Transverse colon (tissue), 4 donors: ENCODE results near the gene ZNF595. TPM values are rescaled to one million over a fixed set of nuclear protein-coding genes. Genes with fewer than 3 reads are reported as not detected.
"Not testable (repeated sequence)": the region's sequence is repeated elsewhere in the genome, so short reads cannot be mapped to it uniquely, and the experiment has no call there.

ENCODE experiments used
- DNase-seq: peaks from one replicate; pipeline ENCODE4 v3.0.0-alpha.2; 2019
- H3K27ac ChIP-seq, 4 donors: fragments of 200-600 bp; sonication (generic); 2 replicates each; pipeline ENCODE4 v1.5.1; 2016 to 2018; ENCODE audit warnings: inconsistent platforms in 4 of 4
- H3K27me3 ChIP-seq: fragments of 200-600 bp; sonication (generic); 2 replicates; pipeline ENCODE4 v1.5.1; 2017; ENCODE audit warnings: inconsistent platforms
- H3K36me3 ChIP-seq, 4 donors: fragments of 200-600 bp; sonication (generic); 2 replicates each; pipeline ENCODE4 v1.5.1; 2017 to 2019; ENCODE audit warnings: inconsistent platforms in 4 of 4
- H3K4me1 ChIP-seq, 4 donors: fragments of 200-600 bp; sonication (generic); 2 replicates each; pipeline ENCODE4 v1.5.1; 2017 to 2020; ENCODE audit warnings: inconsistent platforms in 4 of 4
- H3K4me3 ChIP-seq, 4 donors: fragments of 200-600 bp; sonication (generic); 1 replicate in 1 of 4; 2 replicates in 3 of 4; pipeline versions ENCODE4 v1.5.1 to v1.6.1; 2017 to 2019; ENCODE audit warnings: inconsistent platforms in 4 of 4
- H3K9me3 ChIP-seq, 2 donors: fragments of 200-600 bp; sonication (generic); 2 replicates each; pipeline ENCODE4 v1.5.1; 2017 to 2019; ENCODE audit warnings: inconsistent platforms in 2 of 2
- POLR2AphosphoS5 ChIP-seq, 3 donors: sonication (generic); formaldehyde crosslinking; IDR thresholded peaks; one replicate each; pipeline ENCODE4 v1.6.1; 2016; ENCODE audit warnings: antibody characterized with exemption in 3 of 3
- WGBS, 2 donors: methylation state at CpG; one replicate each; pipeline ENCODE4 v1.1.5; 2018; ENCODE audit warnings: low coverage in 1 of 2; 5-methylcytosine and 5-hydroxymethylcytosine counted together
- in situ Hi-C, 4 donors: fragments of 200-750 bp; cut with MboI; loops; one replicate each; pipeline versions ENCODE4 v1.15.0 to v1.15.1; 2017; ENCODE audit warnings: low sequenced_read_pairs in 3 of 4, low pct_ligation_motif_present in 1 of 4, low pct_unique_long_range_greater_than_20kb in 1 of 4
- intact Hi-C: fragments of 100-400 bp; cut with DNase I; formaldehyde crosslinking; loops from one replicate; pipeline ENCODE4 v1.15.1; 2023; ENCODE audit warnings: low total_unique reads
- total RNA-seq, 4 donors: library from RNA; depleted of rRNA; stranded (reverse); fragments of >200 nt; gene quantifications; one replicate each; pipeline ENCODE4 v1.1.0, GENCODE V29; 2016
- TF ChIP-seq, protein P1 (sequence below), 5 experiments: fragments of 200-600 bp in 3 of 5; fragments of 450-650 bp in 2 of 5; sonication (generic) in 3 of 5; IDR thresholded peaks; 1 replicate in 2 of 5; 2 replicates in 3 of 5; pipeline ENCODE4 v1.5.1; 2016 to 2017; ENCODE audit warnings: antibody characterized with exemption in 5 of 5, inconsistent platforms in 3 of 5, mild to moderate bottlenecking in 2 of 5, moderate library complexity in 1 of 5

ZNF595 gene
- total RNA-seq = 10 to 100 TPM in 3 of 4 donors, 1 to 10 TPM in 1; 7.2 to 23.3 (median 12.6) TPM

DNA sequence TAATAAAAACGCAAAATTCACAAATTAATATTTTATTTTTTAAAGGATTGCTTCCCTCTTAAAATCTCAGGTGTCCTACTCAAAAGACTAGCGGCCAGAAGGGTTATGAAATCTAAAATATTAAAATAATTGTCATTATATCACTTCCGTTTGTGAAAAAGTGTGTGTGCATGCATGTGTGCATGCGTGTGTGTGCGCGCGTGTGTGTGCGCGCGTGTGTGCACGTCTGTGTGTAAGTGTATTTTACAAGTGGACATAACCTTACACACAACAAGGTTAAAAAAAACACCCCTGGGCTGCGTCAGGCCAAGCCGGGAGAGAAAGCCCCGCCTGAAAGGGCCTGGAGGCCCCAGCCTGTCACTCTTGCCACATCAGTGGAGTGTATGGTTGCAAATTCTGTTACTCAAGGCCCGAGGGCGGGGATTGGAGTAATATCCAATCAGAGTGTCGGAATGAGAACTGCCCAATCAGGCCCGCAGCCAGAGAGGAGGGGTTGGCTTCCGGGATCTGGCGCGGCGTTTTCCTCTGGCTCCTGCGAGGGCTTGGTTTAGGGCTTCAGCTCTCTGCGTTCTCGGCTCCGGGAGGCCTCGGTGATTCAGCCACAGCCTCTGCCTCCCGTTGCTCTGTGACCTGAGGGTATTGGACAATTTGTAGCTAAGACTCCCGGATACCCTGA lies at the start of gene ZNF595:
Gene ZNF595, plus strand, starts transcription at position 518 of the 676 bp plus-strand sequence. CDS start 168 bp downstream, outside the sequence.
- H3K36me3 ChIP-seq, H3K4me1 ChIP-seq, intact Hi-C loops, in situ Hi-C loops, H3K27me3 ChIP-seq, H3K9me3 ChIP-seq: not testable (repeated sequence)
- WGBS, 2 donors = 13 to 49% methylated on average over 2 to 24 of the region's 29 CpGs
- TF ChIP-seq POLR2AphosphoS5 (IDR thresholded peaks at IDR 0.05) = peak in 1 of 3 donors; percentile 16
- peak within 1 kb of the TSS in 3 of 4 donors; percentile 66 to 80 (median 68) for H3K27ac ChIP-seq
- DNase-seq = peak; percentile 50
- peak within 1 kb of the TSS in 3 of 4 donors; percentile 24 to 30 (median 29) for H3K4me3 ChIP-seq

DNA sequence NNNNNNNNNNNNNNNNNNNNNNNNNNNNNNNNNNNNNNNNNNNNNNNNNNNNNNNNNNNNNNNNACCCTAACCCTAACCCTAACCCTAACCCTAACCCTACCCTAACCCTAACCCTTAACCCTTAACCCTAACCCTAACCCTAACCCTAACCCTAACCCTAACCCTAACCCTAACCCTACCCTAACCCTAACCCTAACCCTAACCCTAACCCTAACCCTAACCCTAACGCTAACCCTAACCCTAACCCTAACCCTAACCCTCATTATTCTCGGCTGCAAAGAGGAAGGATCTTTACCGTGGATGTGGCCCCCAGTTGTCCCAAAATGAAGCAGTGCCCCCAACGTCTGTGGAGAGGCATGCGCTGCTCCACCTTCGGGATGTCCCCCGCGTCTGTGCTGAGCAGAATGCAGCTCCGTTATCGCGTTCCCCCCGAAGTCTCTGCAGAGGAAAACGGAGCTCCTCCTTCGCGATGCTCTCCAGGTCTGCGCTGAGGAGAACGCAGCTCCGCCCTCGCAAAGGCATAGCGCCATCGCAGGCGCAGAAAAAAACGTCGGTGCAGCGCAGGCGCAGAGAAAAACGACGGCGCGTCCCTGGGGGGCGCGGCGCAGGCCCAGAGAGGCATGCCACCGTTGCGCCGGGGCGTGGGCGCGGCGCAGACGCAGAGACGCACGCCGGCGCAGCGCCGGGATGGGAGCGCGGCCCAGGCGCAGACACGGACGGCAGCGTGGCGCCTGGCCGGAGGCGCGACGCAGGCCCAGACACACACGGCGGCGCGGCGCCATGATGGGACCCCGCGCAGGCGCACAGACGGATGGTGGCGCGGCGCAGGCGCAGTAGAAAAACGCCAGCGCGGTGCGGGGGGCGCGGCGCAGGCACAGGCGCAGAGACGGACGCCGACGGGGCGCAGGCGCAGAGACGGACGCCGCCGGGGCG lies 42.9 kb upstream of the ZNF595 start:
- H3K4me3 ChIP-seq, intact Hi-C loops, DNase-seq, H3K4me1 ChIP-seq, H3K27me3 ChIP-seq, in situ Hi-C loops, H3K36me3 ChIP-seq, H3K9me3 ChIP-seq, H3K27ac ChIP-seq: not testable (repeated sequence)
- WGBS, 2 donors = 92% methylated on average over 66 of the region's 90 CpGs; no CpG with 5 or more reads in 1 of the 2 donors

DNA sequence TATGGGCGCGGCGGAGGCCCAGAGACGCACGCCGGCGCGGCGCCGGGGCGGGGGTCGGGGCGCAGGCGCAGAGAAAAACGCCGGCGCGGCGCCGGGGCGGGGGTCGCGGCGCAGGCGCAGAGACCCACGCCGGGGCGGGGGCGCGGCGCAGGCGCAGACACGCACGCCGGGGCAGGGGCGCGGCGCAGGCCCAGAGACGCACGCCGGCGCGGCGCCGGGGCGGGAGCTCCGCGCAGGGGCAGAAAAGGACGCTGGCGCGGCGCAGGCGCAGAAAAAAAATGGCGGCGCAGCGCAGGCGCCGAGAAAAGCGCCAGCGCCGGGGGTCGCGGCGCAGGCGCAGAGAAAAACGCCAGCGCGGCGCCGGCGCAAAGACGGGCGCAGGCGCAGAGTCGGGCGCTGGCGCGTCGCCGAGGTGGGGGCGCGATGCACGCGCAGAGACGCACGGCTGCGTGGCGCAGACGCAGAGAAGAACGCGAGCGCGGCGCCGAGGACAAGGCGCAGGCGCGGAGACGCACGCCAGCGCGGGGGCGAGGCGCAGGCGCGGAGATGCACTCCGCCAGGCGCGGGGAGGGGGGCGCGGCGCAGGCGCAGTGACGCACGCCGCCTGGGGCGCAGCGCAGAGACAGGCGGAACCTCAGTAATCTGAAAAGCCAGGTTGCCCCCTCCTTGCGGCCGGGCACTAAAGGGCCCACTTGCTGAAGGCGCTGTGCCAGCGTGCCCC lies 41.9 kb upstream of the ZNF595 start:
- H3K4me3 ChIP-seq, in situ Hi-C loops: not testable (repeated sequence)

DNA sequence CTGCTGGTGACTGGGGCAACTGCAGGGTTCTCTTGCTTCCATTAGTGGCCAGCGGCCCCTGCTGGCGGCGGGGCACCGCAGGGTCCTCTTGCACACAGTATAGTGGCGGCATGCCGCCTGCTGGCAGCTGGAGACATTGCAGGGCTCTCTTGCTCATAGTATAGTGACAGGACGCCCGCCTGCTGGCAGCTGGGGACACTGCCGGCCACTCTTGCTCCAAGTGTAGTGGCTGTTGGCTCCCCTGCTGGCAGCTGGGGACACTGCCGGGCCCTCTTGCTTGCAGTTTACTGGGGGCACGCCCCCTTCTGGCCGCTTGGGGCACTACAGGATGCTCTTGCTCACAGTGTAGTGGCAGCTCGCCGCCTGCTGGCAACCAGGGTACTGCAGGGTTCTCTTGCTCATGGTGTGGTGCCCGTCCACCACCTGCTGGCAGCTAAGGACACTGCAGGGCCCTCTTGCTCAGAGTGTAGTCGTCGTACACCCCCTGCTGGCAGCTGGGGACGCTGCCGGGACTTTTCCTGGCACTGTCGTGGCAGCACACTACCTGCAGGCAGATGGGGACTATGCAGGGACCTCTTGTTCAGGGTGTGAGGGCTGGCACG lies 41.2 kb upstream of the ZNF595 start:
- H3K9me3 ChIP-seq, intact Hi-C loops, DNase-seq, H3K4me3 ChIP-seq, H3K36me3 ChIP-seq, in situ Hi-C loops, H3K27ac ChIP-seq, H3K27me3 ChIP-seq, H3K4me1 ChIP-seq: not testable (repeated sequence)
- 79% methylated on average over 4 of the region's 21 CpGs; no CpG with 5 or more reads in 1 of the 2 donors for WGBS, 2 donors
- TF ChIP-seq, protein P1, sequence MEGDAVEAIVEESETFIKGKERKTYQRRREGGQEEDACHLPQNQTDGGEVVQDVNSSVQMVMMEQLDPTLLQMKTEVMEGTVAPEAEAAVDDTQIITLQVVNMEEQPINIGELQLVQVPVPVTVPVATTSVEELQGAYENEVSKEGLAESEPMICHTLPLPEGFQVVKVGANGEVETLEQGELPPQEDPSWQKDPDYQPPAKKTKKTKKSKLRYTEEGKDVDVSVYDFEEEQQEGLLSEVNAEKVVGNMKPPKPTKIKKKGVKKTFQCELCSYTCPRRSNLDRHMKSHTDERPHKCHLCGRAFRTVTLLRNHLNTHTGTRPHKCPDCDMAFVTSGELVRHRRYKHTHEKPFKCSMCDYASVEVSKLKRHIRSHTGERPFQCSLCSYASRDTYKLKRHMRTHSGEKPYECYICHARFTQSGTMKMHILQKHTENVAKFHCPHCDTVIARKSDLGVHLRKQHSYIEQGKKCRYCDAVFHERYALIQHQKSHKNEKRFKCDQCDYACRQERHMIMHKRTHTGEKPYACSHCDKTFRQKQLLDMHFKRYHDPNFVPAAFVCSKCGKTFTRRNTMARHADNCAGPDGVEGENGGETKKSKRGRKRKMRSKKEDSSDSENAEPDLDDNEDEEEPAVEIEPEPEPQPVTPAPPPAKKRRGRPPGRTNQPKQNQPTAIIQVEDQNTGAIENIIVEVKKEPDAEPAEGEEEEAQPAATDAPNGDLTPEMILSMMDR (IDR thresholded peaks at IDR 0.05) = peak in 1 of 5 experiments; percentile 2

More for the DNA sequence above, 41.9 kb upstream of the ZNF595 start:
- 89% methylated on average over 52 of the region's 123 CpGs; no CpG with 5 or more reads in 1 of the 2 donors for WGBS, 2 donors
- H3K4me1 ChIP-seq, H3K36me3 ChIP-seq, H3K9me3 ChIP-seq, intact Hi-C loops, DNase-seq, H3K27me3 ChIP-seq, H3K27ac ChIP-seq: not testable (repeated sequence)

DNA sequence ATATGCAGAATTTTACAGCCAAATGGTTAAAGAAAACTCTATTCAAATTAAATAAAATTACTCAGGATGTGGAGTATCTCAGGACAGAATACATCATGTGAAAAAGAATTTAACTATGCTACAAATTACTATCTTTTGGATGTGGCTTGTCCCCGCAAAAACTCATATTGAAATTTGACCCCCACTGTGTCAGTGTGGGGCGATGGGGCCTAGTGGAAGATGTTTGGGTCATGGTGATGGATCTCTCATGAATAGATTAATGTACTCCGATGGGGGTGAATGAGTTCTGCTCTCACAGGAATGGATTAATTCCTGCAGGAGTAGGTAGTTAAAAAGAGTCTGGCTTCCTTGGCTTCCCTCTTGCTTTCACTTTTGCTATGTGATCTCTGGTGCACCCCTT lies 35.0 kb upstream of the ZNF595 start:
- DNase-seq, H3K9me3 ChIP-seq, H3K27me3 ChIP-seq, H3K36me3 ChIP-seq, in situ Hi-C loops, H3K27ac ChIP-seq, H3K4me1 ChIP-seq, H3K4me3 ChIP-seq, intact Hi-C loops: not testable (repeated sequence)
- 52 to 58% methylated on average over 3 of the region's 3 CpGs for WGBS, 2 donors

DNA sequence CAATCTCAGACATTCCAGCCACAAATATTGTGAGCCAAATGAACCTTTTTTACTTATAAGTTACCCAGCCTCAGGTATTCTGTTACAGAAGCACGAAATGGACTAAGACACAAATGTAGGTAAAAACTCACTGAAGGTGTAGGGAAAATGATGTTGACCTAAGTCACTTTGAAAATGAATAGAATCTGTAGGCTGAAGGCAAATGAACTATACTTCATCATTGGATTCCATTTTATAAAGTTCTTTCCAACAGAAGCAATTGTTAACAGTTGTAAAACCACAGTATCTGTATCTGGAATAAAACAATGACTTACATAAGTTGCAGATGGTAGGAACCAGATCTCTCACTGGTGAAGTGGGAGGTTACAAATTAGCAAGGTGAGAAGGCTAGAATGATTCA lies 34.5 kb upstream of the ZNF595 start:
- H3K27me3 ChIP-seq, H3K36me3 ChIP-seq, intact Hi-C loops, DNase-seq, H3K4me1 ChIP-seq, in situ Hi-C loops, H3K9me3 ChIP-seq, H3K27ac ChIP-seq, H3K4me3 ChIP-seq: not testable (repeated sequence)
- 24 to 52% methylated on average over 1 of the region's 1 CpG for WGBS, 2 donors

DNA sequence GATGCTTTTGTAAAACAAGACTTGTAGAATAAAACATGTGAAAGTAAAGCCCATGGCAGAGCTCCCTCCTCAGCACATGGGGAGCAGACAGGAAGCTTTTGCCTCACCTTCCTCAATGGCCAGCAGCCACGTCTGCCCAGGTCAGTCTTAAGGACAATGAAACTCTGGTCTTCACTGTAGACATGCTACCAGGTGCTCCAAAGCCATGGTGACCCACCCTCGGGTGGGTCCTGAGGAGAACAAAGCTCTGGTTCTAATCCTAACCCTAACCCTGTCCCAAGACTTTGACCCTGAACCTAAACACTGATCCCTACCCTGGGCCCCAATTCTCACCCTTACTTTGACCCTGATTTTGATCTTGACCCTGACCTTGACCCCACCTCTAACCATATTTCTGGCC lies 30.2 kb upstream of the ZNF595 start:
- WGBS, 2 donors = 30 to 31% methylated on average over 2 of the region's 2 CpGs
- in situ Hi-C loops, H3K4me3 ChIP-seq, H3K4me1 ChIP-seq, H3K9me3 ChIP-seq, DNase-seq, H3K36me3 ChIP-seq, H3K27me3 ChIP-seq, intact Hi-C loops, H3K27ac ChIP-seq: not testable (repeated sequence)

DNA sequence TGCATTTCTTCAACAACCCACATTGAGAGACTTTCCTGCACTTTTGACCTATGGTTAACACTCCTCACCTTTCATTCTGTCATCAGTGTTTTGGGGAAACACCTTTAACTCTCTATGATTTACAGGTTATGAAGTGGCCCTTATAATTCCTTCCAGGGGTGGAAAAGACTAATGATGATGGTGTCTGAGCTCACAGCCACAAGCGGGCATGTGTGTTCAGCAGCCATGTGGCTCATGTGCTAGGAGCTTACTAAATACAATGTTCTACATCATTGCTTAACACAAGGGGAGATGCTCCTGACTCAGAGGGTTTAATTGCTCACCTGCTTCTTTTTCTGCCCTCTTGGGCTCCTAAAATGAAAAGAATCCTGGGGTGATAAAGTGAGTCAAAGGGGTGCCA lies 28.8 kb upstream of the ZNF595 start:
- DNase-seq, in situ Hi-C loops, H3K27ac ChIP-seq, H3K4me1 ChIP-seq, intact Hi-C loops, H3K27me3 ChIP-seq, H3K4me3 ChIP-seq, H3K9me3 ChIP-seq, H3K36me3 ChIP-seq: not testable (repeated sequence)
- WGBS, 2 donors = no CpG with 5 or more reads among the region's 1 CpG

DNA sequence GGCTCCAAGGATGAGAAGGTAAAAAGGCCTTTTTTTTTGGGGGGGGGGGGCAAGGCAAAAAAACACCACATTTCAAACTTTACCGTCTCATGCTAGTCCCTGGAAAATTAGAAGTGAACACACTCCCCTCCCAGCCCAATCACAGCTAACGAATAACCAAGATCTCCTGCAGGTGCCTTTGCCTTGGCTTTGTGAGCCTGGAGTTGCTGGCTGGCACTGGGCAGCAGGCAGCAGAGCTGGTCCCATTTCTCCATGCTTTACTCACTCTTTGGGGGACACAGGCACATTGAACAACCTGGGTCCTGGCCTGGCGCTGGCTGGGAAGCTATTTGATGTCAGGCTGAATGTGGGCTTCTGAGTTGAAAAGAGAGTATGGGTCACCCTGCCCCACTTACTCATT lies 25.6 kb upstream of the ZNF595 start:
- in situ Hi-C loops, H3K4me1 ChIP-seq, DNase-seq, H3K9me3 ChIP-seq, H3K27ac ChIP-seq, H3K27me3 ChIP-seq, intact Hi-C loops, H3K4me3 ChIP-seq, H3K36me3 ChIP-seq: not testable (repeated sequence)
- 76 to 100% methylated on average over 2 to 3 of the region's 3 CpGs for WGBS, 2 donors
